Measurements from ENCODE around the gene IMMP1L.
A peak's percentile ranks its signal among the peaks of the same experiment; 100 is the strongest.
"Not testable (repeated sequence)": the region's sequence is repeated elsewhere in the genome, so short reads cannot be mapped to it uniquely, and the experiment has no call there.

Gene IMMP1L

GRCh38 chr11:31509429-31510345 lies at the start of gene IMMP1L, which contains the start of gene ELP4:
TSS of gene IMMP1L (minus strand) at chr11:31509622. CDS start at chr11:31463276, 46,346 bp downstream.
TSS of gene ELP4 (plus strand) at chr11:31509767. CDS start at chr11:31509785, 18 bp downstream.
- peak; percentile 92 for DNase-seq (ENCODE audit: low read depth)

GRCh38 chr11:31558001-31558400 lies 48.6 kb upstream of the IMMP1L start:
- DNase-seq (ENCODE audit: low read depth): no peak

GRCh38 chr11:31555938-31556337 lies 46.5 kb upstream of the IMMP1L start:
- no peak for DNase-seq (ENCODE audit: low read depth)

GRCh38 chr11:31542862-31543261 lies 33.4 kb upstream of the IMMP1L start:
- DNase-seq (ENCODE audit: low read depth): no peak

- no peak for DNase-seq (ENCODE audit: low read depth)
Observed at GRCh38 chr11:31535479-31535878, 26.1 kb upstream of the IMMP1L start.

- DNase-seq (ENCODE audit: low read depth): no peak
Observed at GRCh38 chr11:31531293-31531692, 21.9 kb upstream of the IMMP1L start.

GRCh38 chr11:31529701-31530100 lies 20.3 kb upstream of the IMMP1L start:
- DNase-seq (ENCODE audit: low read depth): no peak

- no peak for DNase-seq (ENCODE audit: low read depth)
Observed at GRCh38 chr11:31529189-31529588, 19.8 kb upstream of the IMMP1L start.

- DNase-seq (ENCODE audit: low read depth): no peak
Observed at GRCh38 chr11:31521497-31522150, 12.2 kb upstream of the IMMP1L start.

- DNase-seq (ENCODE audit: low read depth): no peak
Observed at GRCh38 chr11:31512117-31512516, 2.7 kb upstream of the IMMP1L start.

- peak; percentile 3 for DNase-seq (ENCODE audit: low read depth)
Observed at GRCh38 chr11:31509051-31509428, 382 bp downstream of the IMMP1L start.

- DNase-seq (ENCODE audit: low read depth): peak; percentile 5
Observed at GRCh38 chr11:31500560-31500959, 8.9 kb downstream of the IMMP1L start.

- no peak for DNase-seq (ENCODE audit: low read depth)
Observed at GRCh38 chr11:31499576-31500178, 9.7 kb downstream of the IMMP1L start.

- not testable (repeated sequence) for DNase-seq (ENCODE audit: low read depth)
Observed at GRCh38 chr11:31493762-31494161, 15.7 kb downstream of the IMMP1L start.

- DNase-seq (ENCODE audit: low read depth): no peak
Observed at GRCh38 chr11:31493235-31493634, 16.2 kb downstream of the IMMP1L start.

- peak; percentile 70 for DNase-seq (ENCODE audit: low read depth)
Observed at GRCh38 chr11:31492320-31492913, 17.0 kb downstream of the IMMP1L start.

- peak; percentile 67 for DNase-seq (ENCODE audit: low read depth)
Observed at GRCh38 chr11:31487848-31488247, 21.6 kb downstream of the IMMP1L start.

GRCh38 chr11:31484497-31484896 lies 24.9 kb downstream of the IMMP1L start:
- no peak for DNase-seq (ENCODE audit: low read depth)

- DNase-seq (ENCODE audit: low read depth): no peak
Observed at GRCh38 chr11:31480930-31481329, 28.5 kb downstream of the IMMP1L start.

GRCh38 chr11:31479066-31479465 lies 30.4 kb downstream of the IMMP1L start:
- DNase-seq (ENCODE audit: low read depth): no peak

GRCh38 chr11:31478223-31478590 lies 31.2 kb downstream of the IMMP1L start:
- DNase-seq (ENCODE audit: low read depth): no peak

- DNase-seq (ENCODE audit: low read depth): no peak
Observed at GRCh38 chr11:31477528-31478222, 31.7 kb downstream of the IMMP1L start.
